SKM-1 treated with dmso at 0.1 percent for 144 hours (cell line): ENCODE results near the gene S100A1.
"Not testable (repeated sequence)": the region's sequence is repeated elsewhere in the genome, so short reads cannot be mapped to it uniquely, and the experiment has no call there.

Source experiments
- DNase-seq: peaks from one replicate; lab custom pipeline; 2025; ENCODE audit not compliant: unreplicated experiment; lab: John Stamatoyannopoulos, UW

Gene S100A1

GRCh38 chr1:153627715-153628626 is at the start of gene S100A1:
Gene S100A1 (plus strand): TSS chr1:153628434. CDS start chr1:153630522, 2,088 bp downstream.
- no peak for DNase-seq

GRCh38 chr1:153578490-153578889 is 49.7 kb upstream of the S100A1 start:
- no peak for DNase-seq

DNA sequence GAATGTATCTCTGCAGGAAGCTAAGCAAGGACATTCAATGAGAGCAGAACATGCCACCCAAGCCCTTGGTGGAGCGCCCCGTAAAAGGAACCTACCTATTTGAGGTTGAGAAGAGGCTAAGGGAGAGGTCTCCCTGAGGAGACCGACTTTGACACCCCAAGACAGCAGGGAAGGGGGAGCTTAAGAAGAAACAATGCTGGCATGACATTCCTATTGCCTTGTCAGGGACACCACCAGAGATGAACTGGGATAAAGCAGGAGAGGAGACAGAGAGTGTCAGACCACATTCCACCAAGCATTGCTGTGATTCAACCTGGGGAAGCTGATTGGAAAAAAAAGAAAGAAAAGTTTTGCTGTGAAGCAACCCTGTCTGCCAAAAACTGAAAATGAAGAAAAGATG is 49.3 kb upstream of the S100A1 start:
- no peak for DNase-seq

DNA sequence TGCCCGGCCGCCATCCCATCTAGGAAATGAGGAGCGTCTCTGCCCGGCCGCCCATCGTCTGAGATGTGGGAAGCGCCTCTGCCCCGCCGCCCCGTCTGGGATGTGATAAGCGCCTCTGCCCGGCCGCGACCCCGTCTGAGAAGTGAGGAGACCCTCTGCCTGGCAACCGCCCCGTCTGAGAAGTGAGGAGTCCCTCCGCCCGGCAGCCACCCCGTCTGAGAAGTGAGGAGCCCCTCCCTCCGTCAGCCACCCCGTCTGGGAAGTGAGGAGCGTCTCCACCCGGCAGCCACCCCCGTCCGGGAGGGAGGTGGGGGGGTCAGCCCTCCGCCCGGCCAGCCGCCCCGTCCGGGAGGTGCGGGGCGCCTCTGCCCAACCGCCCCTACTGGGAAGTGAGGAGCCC is 45.4 kb upstream of the S100A1 start:
- DNase-seq = not testable (repeated sequence)

DNA sequence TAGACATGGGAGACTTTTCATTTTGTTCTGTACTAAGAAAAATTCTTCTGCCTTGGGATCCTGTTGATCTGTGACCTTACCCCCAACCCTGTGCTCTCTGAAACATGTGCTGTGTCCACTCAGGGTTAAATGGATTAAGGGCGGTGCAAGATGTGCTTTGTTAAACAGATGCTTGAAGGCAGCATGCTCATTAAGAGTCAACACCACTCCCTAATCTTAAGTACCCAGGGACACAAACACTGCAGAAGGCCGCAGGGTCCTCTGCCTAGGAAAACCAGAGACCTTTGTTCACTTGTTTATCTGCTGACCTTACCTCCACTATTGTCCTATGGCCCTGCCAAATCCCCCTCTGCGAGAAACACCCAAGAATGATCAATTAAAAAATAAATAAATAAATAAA is 44.7 kb upstream of the S100A1 start:
- DNase-seq = not testable (repeated sequence)

DNA sequence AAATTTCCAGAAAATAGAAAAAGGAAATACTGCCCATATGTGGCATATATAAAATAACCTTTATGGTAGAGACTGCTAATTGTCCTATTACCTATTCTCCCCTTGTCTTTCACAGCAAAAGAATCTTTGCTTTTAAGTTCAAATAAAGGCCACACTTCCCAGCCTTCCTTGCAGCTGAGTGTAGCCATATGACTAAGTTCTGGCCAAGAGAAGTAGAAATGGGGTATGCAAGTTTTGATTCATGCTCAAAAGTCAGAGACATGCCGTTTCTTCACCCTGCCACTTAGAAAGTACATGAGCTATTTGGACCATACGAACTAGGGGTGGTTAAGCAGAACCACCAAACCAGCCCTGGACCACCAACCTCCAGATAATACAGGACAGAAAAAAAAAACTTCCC is 44.3 kb upstream of the S100A1 start:
- DNase-seq = no peak

- no peak for DNase-seq
Measured at GRCh38 chr1:153585006-153585405, 43.2 kb upstream of the S100A1 start.

DNA sequence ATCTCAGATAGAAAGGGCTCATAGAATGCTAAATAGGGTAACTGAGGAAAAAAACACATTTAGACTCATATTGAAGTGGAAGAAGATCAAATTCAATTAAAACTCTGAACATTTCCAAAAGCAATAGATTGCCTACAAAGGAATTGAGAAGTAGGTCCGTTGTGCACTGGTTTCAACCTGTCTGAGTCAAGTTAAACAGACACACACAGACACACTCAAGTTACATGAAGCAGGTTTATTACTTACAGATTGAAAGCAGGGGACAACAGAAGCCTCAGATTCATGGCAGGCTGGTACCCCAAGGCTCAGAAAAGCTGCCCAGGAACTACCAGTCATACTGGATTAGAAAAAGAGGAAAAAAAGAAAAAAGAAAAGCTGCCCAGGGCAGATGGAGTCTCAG is 41.9 kb upstream of the S100A1 start:
- DNase-seq = no peak

DNA sequence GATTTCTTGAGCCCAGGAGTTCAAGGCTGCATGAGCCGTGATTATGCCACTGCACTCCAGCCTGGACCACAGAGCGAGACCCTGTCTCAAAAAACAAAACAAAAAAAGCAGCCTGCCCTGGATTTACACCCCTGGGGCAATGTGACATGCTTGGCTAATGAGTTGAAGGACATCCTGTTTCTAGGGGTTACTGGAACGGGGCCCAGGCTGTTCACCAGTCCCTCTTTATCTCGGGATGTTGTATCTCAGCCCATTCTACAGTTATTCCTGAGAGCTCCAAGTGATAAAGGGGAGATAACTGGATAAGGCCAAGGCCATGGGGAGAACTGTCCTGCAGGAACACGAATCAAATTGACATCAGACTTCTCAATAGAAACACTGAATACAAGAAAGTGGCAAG is 40.9 kb upstream of the S100A1 start:
- no peak for DNase-seq

DNA sequence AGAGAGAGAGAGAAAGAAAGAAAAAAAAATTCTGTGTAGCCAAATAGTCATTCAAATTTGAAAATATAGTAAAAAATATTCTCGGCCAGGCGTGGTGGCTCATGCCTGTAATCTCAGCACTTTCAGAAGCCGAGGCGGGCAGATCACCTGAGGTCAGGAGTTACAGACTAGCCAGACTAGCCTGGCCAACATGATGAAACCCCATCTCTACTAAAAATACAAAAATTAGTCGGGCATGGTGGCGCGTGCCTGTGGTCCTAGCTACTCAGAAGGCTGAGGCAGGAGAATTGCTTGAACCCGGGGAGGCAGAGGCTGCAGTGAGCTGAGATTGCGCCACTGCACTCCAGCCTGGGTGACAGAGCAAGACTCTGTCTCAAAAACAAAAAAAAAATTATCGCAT is 40.2 kb upstream of the S100A1 start:
- not testable (repeated sequence) for DNase-seq

DNA sequence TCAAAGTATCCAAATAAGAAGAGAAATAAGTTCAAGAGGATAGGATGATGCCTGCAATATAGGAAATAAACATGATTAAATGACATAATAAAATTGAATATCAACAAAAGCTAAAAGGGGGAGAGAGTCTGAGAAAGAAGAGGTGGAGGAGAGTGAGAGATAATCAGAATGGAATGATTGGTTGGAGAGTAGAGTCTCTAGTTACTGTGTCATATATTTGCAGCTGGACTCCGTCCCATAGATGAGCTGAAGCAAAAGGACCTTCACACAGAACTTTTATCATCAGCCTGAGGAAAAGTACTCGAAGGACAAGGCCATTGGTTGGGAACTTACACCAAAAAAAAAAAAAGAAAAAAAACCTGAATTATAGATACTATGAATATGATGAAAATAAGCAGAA is 39.8 kb upstream of the S100A1 start:
- no peak for DNase-seq

DNA sequence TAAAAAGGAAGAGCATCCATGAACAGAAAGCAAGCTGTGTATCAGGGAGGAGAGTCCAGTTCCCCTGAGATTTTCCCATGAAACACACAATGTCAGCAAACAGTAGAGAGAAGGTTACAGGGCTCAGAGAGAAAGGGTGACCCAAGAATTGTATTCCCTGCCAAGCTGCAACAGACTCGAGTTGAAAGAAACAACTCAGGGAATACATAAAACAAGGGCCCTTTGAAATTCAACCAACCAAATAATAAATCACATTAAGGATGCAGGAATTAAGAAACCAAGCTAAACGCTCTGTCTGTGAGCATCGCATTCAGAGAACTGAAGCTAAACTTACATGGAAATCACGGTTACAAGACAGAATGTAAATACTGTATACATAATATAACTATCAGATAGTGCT is 35.5 kb upstream of the S100A1 start:
- DNase-seq = no peak

DNA sequence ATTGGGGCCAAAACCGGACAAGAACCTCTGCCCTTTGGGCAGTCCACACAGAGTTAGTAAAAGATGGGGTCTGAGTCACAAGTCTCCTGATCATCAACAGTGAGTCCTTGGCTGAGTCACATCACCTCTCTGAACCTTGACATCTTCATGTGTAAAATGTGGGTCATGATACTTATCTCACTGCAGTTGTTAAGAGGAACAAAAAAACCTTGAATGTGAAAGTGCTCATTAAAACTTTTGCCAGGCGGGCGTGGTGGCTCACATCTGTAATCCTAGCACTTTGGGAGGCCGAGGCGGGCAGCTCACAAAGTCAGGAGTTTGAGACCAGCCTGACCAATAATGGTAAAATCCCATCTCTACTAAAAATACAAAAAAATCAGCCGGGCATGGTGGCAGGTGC is 31.0 kb upstream of the S100A1 start:
- DNase-seq = no peak

DNA sequence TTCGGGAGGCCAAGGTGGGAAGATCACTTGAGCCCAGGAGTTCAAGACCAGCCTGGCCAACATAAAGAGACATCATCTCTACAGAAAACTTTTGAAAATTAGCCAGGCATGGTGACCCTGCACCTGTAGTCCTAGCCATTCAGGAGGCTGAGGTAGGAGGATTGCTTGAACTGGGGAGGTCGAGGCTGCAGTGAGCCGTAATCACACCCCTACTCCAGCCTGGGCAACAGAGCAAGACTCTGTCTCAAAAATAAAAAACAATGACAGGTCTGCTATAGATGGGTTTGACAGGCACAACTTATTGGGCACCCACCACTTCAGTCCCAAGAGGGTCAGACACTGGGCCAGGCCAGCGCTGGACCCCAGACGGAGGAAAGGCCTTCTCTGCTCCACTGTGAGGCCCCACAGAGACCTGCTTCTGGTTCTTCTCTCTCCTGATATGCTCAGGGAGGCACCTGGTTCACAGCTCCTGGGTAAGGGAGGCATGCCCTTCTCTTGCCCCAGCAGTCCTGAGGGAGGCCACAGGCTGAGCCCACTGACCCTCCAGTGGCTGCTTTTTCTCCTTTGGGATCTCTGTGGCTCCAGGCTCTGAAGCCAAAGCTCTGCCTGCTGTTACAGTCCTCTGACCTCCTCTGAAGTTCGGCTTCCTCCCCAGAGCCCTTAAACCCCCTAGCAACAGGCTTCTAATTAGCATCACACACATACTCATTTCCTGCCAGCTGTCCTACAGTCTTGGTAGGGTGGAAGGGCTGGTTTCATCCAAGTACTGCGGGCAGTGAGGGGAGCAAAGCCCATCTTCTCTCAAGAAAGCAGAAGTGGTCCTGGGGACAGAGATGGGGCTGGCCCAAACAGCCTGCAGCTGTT is 29.7 kb upstream of the S100A1 start:
- DNase-seq = peak; percentile 98

DNA sequence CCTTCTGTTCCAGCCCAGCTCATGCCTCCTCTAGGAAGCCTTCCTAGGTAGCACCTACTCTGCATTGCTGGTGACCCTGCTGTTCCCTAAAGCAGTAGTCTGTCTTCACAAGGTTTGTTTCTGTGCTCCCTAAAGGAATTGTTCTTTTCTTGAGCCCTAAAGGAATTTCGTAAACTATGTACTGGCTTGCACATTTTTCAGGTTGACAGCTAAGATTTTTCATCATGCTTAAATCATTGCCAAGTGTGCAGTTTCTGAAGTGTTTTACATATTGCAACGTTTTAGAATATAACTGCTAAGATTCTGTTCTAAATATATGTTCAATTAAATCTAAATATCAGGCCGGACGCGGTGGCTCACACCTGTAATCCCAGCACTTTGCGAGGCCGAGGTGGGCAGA is 28.4 kb upstream of the S100A1 start:
- no peak for DNase-seq

DNA sequence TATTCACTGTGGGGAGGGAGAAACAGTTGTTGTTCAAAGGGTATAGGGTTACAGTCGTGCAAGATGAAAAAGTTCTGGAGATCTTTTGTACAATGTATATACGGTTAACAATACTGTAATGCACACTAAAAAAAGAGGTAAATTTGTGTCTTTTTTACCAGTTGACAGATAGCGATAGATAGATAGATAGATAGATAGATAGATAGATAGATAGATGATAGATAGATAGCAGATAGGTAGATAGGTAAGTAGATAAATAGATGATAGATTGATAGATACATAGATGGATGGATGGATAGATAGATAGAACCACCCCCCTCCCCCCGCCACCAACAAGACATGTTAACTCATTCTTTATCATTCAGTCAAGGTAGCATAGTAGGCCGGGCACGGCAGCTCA is 25.5 kb upstream of the S100A1 start:
- no peak for DNase-seq

- no peak for DNase-seq
Measured at GRCh38 chr1:153606194-153606593, 22.0 kb upstream of the S100A1 start.

- DNase-seq = no peak
Measured at GRCh38 chr1:153607381-153607780, 20.9 kb upstream of the S100A1 start.

DNA sequence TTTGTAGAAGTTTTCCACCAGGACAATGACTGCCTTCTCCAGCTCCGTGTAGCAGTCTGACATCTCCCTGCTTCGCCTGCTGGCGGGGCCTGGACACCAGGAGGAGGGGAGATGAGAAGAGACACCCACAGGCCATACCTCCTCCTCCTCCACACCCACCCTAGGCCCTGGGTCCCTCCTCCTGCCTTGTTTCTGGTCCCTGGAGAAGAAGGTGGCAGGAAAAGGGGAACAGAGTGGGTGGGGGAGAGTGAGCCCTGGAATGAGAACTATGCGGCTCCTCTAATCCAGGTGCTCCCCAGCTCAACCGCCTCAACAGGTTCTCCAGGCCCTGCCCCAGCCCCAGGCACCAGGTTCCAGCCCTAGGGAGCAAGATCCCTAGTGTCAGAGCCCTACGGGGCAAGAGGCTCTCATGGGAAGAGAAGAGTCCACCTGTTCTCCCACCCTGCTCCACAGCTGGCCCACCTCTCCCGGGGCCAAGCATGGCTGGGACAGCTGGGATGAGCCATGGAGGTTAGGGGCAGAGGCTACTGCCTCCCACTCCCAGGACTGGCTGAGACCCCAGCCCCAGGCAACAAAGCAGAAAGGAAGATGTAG is 20.0 kb upstream of the S100A1 start:
- DNase-seq = no peak

DNA sequence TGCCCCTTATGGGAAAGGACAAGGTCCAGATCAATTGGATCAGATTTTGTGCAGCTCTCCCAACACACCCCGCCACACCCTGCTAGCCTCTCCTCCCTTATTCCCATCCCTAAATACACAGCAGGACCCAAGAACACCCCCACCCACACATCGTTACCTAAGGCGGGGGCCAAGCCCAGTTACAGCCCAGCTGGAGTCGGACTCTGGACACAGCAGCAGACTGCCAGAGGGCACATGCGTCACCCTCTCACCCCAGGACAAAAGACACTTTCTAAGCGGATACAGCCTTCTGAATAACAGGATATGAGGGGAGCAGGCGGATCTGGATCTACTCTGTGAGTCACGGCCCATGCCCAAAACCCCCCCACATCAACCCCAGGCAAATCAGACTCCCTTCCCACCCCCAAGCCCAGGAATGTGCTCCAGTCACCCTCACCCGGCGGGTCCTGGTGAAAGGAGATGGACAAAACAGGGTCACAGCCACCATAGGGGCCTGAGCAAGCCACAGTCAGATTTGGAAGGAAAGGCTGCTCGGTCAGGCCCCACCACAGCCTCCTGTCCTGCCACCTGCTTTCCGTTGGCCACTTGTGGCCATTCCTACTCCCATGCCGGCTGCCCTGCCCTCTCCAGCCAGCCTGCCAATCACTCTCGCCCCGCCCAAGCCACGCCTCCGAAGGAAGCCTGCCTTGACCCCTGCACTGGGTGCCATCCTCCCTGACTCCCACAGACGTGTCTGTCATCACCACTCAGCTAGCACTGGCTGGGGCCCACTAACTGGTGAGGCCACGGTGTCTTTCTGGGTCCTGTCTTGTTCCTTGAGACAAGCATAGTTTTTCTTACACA is 19.3 kb upstream of the S100A1 start:
- peak; percentile 48 for DNase-seq

- no peak for DNase-seq
Measured at GRCh38 chr1:153609585-153609907, 18.7 kb upstream of the S100A1 start.
